HG03460 (cell line): ENCODE data around the gene ZNF792.
"Not testable (repeated sequence)": the region's sequence is repeated elsewhere in the genome, so short reads cannot be mapped to it uniquely, and the experiment has no call there.

Source experiments
- ATAC-seq: cut with Tn5 transposase; IDR thresholded peaks from one replicate; pipeline ENCODE4 v1.9.1; 2021; ENCODE audit not compliant: unreplicated experiment

ZNF792 gene

DNA sequence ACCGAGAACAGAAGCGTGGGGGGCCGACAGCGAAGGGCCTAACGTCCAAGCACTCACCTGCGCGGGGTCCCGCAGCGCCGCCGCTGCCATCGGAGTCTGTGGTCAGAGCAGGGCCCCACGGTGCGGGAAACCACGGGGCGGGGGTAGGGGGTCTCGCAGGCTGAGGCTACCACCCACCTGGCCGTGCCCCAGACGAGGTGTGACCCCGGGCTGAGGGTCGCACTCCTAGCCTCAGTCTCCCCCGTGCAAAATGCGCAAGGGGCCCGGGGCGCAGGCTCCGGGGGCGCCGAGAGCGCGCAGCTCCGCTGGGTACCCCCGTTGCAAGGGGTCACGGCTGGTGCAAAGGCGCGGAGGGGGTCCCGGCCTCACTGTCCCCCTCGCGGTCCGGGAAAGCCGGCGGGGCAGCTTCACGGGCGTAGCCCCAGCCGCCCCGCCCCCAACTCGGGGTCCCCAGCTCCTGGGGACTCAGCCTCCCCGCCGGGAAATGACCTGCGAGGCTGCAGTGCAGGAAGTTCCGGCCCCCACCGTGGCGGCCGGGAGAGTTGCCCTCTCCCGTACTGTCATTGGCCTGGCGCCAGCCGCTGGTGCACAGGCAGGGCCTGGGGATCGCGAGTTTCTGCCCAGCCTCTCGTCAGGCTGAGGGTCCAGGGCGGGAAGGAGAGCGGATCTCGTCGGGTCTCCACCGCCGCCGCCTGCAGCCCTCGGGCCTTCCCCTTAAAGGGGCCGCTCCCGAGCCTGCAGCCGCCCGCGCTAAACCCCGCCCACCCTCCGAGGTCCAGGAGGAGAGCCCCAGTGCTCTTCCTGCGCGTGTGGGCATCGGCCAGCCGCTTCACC lies at the start of gene ZNF792:
TSS of gene ZNF792 (minus strand) at position 657 of the 834 bp plus-strand sequence. CDS start at position 90, 567 bp downstream.
- peak; percentile 76 for ATAC-seq

- no peak for ATAC-seq
These were observed 49.2 kb upstream of the ZNF792 start for GRCh38 chr19:35013041-35013819.

DNA sequence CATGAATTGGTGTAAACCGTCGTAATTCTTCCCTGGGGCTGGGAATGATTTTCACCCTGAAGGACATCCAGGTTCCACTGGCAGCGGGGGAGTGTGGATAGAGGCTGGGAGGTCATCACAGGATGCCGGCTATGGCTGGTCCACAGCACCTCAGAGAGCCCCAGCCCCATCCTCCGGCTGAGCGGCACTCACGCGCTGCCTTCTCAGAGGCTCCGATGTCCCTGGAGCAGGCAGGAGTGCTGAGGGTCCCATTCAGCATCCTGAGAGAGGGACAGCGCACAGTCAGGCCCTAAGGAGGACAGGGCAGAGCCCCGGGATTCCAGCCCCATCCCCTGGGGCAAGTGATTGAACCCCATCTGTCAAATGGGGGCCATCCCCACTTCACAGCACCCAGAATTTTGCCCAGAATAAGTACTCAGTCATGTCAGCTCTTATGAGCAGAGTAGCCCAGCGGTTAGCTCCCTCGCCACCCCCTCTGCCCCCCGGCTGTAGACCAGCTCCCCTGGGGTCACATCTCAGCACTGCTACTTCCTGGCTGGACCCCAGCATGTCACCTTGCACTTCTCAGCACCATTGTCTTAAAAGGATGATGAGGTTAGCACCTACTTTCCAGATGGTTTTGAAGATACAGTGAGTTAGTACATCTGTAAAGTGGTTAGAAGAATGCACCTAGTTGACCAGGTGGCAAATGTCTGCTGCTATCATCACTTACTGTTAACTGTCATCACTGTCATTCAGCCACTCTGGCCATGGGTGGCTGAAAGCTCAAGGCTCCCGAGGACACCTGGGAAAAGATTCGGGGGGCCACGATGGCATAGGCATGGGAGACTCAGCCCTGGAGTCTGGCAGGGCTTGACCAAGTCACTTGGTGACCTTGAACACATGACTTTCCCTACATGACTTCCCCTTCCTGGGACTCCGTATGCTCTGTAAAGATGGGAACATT lies 48.0 kb upstream of the ZNF792 start:
- ATAC-seq = no peak

GRCh38 chr19:35011091-35011689 lies 47.2 kb upstream of the ZNF792 start:
- ATAC-seq = no peak

DNA sequence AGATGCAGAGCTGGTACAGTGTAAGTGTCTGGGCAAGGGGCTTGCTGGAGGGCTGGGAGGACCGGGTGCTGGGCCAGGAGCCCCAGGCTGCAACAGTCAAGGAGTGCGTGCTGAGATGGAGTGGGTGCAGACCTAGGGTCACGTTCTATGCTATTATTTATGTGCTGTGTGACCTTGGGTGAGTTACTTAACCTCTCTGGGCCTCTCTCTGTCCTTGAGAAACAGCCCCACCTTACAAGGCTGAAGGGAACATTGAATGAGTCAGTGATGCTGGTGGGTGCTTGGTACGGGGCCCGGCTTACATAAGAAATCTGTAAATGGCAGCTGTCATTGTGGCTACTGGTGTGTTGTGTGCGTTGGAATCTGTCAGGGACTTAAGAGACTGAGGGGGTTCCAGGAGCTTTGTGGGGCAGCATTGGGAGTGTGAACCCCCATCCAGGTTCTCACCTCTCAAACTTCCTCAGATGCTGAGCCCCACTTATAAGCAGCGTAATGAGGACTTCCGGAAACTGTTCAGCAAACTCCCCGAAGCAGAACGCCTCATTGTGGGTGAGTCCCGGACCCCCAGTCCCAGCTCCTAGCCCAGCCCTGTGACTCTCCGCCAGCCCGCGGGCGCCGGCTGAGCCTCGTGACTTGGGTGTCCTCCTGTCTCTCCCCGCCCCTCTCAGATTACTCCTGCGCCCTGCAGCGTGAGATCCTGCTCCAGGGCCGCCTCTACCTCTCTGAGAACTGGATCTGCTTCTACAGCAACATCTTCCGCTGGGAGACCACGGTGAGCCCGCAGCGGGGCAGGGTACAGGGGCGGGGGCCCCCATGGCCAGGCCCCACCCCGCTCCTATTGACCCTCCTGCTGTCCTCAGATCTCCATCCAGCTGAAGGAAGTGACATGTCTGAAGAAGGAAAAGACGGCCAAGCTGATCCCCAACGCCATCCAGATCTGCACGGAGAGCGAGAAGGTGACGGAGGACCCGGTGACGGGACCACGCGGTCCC lies 45.7 kb upstream of the ZNF792 start:
- no peak for ATAC-seq

DNA sequence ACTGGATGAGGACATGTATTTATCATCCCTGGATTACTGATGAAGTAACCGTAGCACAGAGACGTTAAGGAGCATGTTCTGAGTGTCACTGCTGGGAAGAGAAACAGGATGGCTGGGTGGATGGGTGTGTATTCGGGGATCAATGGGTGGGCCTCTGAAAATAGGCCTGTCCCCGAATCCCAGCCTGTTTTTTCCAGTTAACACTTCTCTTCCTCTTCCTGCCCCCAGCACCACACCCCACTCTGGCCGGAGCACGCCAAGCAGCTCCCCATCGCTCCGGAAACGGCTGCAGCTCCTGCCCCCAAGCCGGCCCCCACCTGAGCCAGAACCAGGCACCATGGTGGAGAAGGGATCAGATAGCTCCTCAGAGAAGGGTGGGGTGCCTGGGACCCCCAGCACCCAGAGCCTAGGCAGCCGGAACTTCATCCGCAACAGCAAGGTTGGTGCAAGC lies 44.9 kb upstream of the ZNF792 start:
- no peak for ATAC-seq

DNA sequence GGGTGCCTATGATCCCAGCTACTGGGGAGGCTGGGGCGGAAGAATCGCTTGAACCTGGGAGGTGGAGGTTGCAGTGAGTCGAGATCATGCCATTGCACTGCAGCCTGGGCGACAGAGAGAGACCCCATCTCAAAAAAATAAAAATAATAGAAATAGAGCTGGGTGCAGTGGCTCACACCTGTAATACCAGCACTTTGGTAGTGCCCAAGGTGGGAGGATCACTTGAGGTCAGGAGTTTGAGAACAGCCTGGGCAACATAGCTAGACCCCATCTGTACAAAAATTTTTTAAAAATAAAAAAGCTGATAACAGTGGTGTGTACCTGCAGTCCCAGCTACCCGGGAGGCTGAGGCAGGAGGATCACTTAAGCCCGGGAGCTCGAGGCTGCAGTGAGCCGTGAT lies 43.4 kb upstream of the ZNF792 start:
- not testable (repeated sequence) for ATAC-seq

DNA sequence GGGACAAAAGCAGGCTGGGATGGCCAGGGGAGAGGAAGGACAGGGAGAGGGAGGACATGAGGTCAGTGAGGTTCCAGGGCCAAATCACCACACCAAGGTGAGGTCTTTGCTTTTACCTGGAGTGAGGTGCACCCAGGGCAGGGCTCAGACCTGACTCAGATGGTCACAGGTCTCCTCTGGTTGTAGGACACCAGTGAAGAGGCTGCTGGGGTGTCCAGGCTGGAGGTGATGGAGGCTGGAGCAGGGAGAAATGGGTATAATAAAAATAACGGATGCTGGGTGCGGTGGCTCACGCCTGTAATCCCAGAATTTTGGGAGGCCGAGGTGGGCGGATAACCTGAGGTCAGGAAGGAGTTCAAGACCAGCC lies 43.0 kb upstream of the ZNF792 start:
- ATAC-seq = no peak

DNA sequence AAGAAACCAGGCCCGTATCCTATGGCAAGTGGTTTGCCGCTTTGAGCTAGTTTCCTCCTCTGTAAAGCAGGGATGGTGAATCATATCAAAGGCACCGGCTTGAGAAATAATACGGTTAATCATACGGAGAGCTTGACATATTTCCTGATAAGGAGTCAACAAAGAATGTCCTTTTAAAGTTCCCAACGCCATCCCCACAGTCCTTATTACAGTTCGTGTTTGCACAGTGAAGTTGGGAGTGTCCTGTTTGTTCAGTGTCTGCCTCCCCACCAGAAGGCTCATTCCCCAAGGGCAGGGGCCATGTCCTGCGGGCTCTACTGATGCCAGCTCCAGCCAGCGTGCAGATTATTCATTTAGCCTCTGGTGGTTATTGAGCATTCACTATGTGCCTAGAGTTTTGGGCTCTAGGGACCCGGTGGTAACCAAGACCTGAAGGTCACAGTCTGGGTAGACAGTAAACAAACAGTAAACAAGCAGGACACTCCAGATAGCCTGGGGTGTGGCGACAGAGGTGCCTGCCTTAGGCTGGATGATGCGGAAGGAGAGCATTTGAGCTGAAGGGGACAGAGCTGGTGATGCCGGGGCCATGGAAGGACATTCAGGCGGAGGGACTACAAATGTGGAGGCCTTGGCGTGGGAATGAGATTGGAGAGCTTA lies 42.4 kb upstream of the ZNF792 start:
- ATAC-seq = no peak

GRCh38 chr19:35006007-35006341 lies 41.9 kb upstream of the ZNF792 start:
- not testable (repeated sequence) for ATAC-seq

DNA sequence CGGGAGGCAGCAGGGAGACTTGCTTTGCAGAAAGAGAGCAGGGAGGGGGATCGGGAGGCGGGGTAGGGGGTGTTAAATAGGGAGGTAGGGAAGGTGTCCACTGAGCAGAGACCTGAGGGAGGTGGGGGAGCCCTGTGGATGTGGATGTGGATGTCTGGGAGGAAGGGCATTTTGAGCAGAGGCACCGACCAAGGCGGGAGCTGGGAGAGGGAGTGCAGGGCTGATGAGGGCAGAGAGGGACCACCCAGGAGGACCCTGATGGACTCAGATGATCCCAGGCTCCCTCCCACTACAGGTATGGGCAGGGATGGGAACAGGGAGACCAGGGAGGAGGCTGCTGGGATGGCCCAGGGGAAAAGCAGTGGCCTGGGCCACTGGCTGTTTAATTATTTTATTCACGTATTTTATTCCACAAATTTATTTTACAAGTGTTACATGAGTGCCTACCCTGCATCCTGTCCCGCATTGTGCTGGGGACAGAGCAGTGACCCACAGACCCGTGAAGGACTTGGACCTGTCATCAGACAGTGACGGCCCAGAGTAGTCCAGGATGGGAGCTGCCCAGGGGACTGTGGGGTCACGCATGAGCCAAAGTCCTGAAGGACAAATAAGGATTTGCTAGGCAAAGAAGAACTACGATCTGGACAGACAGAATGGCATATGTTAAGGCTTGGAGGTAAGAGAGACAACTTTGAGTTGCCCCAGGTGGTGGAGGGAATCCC lies 41.4 kb upstream of the ZNF792 start:
- ATAC-seq = no peak

DNA sequence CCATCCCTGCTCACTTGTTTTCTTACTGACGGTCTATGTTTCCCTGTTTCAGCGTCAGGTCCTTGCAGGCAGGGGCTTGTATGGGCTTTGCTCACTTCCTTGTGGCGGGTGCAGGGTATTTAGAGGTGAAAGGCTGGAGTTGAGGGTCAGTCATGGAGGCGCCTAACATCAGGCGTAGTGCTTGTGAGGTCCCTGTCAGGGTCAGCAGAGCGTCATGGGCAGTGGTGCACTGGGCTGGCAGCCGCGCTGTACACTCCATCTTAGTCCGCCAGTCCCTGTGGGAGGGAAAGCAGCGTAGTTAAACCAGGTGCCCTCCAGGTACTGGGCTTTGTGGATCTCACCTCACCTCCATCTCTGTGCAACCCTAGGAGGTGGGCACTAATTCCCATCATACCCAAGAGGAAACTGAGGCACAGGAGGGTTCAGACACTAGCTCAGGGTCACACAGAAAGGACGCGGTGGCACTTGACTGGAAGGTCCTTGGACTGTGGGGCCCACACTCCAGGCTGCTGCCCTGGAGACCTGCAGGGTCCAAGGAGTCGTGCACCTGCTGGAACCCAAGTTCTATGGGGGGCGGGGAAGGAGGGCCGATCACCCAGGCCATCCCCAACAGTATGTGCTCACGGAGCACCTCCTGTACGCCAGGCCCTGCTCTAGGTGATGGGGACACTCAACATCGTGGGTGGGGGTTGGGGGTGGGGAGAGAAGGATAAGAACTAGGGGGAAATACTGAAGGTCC lies 40.7 kb upstream of the ZNF792 start:
- no peak for ATAC-seq

DNA sequence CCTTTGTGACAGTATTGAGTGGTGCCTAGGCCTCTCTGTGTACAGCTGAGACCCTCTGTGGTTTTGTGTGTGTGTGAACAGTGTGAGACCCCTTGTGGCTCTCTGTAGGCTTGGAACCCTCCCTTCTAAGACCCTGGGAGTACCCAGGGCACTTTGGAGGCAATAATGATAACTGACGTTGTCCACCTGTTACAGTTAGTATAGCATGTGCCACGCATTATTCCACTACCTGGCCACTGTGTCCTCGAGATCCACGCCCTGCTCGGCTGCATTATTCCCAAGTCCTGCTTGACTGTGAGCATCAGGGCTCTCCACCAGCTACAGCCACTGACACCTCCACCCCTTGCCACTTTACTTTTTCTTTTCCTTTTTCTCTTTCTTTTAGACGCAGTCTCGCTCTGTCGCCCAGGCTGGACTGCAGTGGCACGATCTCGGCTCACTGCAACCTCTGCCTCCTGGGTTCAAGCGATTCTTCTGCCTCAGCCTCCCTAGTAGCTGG lies 38.1 kb upstream of the ZNF792 start:
- ATAC-seq = no peak

- ATAC-seq = peak; percentile 11
These were observed 36.8 kb upstream of the ZNF792 start for GRCh38 chr19:35000647-35001501.

DNA sequence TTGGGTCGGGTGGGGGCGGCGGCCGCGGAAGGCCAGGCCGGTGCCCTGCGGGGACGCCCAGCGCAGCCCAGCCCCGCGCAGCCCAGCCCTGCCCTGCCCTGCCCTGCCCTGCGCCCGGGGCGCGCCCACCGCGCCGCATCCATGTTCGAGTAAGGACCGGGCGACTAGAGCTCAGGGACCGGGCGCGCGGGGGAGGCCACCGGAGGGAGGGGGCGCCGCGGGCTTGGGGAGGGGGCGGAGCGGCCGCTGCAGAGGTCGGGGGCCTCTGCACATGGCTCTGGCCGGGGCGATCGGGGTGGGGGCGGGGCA lies 36.3 kb upstream of the ZNF792 start:
- peak; percentile 1 for ATAC-seq

- peak; percentile 52 for ATAC-seq
These were observed 35.7 kb upstream of the ZNF792 start, which contains the start of gene GRAMD1A for GRCh38 chr19:34999498-35000337. TSS of gene GRAMD1A (plus strand) at chr19:35000323. CDS start at chr19:35000479, 156 bp downstream.
